Measurements from ENCODE around the gene ARMCX4. TPM values are rescaled to one million over a fixed set of nuclear protein-coding genes. Genes with fewer than 3 reads are reported as not detected.
A peak's percentile ranks its signal among the peaks of the same experiment; 100 is the strongest.

ARMCX4 gene
- 10 to 100 TPM in 1 of 4 donors, 1 to 10 TPM in 3; 1.4 to 16.2 (median 3.4) TPM for polyA plus RNA-seq
- long read RNA-seq, donor 1, transcript ARMCX4-209 (2 exons, 346 nt) = major isoform, 6 of 6 reads
- long read RNA-seq, donor 1, partial matches to known transcripts = 0 of 6 reads
- long read RNA-seq, donor 1, other reads (novel, unspliced or antisense) = 0 of 6 reads
- long read RNA-seq, donor 2 = 0 reads
- long read RNA-seq, donor 3 = 0 reads
- long read RNA-seq, donor 4, partial matches to known transcripts = 0 of 1 reads
- long read RNA-seq, donor 4, other reads (novel, unspliced or antisense) = 0 of 1 reads
- long read RNA-seq, donor 5 = 0 reads
- long read RNA-seq, donor 6, partial matches to known transcripts = 0 of 2 reads
- long read RNA-seq, donor 6, other reads (novel, unspliced or antisense) = 0 of 2 reads
- long read RNA-seq, donor 7, transcript ARMCX4-209 (2 exons, 346 nt) = major isoform, 7 of 7 reads
- long read RNA-seq, donor 7, partial matches to known transcripts = 0 of 7 reads
- long read RNA-seq, donor 7, other reads (novel, unspliced or antisense) = 0 of 7 reads
- long read RNA-seq, donor 8, partial matches to known transcripts = 0 of 2 reads
- long read RNA-seq, donor 8, other reads (novel, unspliced or antisense) = 0 of 2 reads
- long read RNA-seq, donor 9 = 0 reads
- long read RNA-seq, donor 10, partial matches to known transcripts = 0 of 4 reads
- long read RNA-seq, donor 10, other reads (novel, unspliced or antisense) = 0 of 4 reads

GRCh38 chrX:101485212-101485949 lies at the start of gene ARMCX4:
ARMCX4 (plus strand) TSS chrX:101485456; CDS start chrX:101488590, 3,134 bp downstream.
- Histone ChIP-seq H3K4me1 (ENCODE audit: control insufficient read depth in 3 of 3, insufficient read depth in 2 of 3, low read depth in 1 of 3, low read length in 2 of 3) (no peaks in the 10 kb centered on the region), H3K27ac (ENCODE audit: low read depth in 1 of 3, low read length in 2 of 3) (peak within 1 kb of the TSS in 1 of 3 donors; percentile 11), H3K9me3 (ENCODE audit: control insufficient read depth in 2 of 2, insufficient read depth in 1 of 2, low read depth in 1 of 2, low read length in 1 of 2) (no peaks in the 10 kb centered on the region), H3K36me3 (ENCODE audit: control insufficient read depth in 3 of 3, insufficient read depth in 2 of 3, low read depth in 1 of 3, low read length in 3 of 3) (peaks cover 0 to 5% (median 0%) of the 10 kb centered on the region in 3 donors), H3K27me3 (ENCODE audit: control insufficient read depth in 3 of 3, insufficient read depth in 3 of 3, low read length in 3 of 3) (no peaks in the 10 kb centered on the region), H3K4me3 (ENCODE audit: low read depth in 1 of 3, low read length in 3 of 3) (peak within 1 kb of the TSS in 2 of 3 donors; percentile 24 to 49)
- 6 to 39% (median 25%) methylated on average over 39 to 50 of the region's 50 CpGs for WGBS, 3 donors
- DNase-seq (peak; percentile 6 to 41), FAIRE-seq (no peak)

GRCh38 chrX:101442085-101442484 lies 43.2 kb upstream of the ARMCX4 start:
- Histone ChIP-seq H3K9me3 (ENCODE audit: control insufficient read depth in 2 of 2, insufficient read depth in 1 of 2, low read depth in 1 of 2, low read length in 1 of 2) (no peaks in the 10 kb centered on the region), H3K27me3 (ENCODE audit: control insufficient read depth in 3 of 3, insufficient read depth in 3 of 3, low read length in 3 of 3) (no peaks in the 10 kb centered on the region), H3K36me3 (ENCODE audit: control insufficient read depth in 3 of 3, insufficient read depth in 2 of 3, low read depth in 1 of 3, low read length in 3 of 3) (peaks cover 0 to 10% (median 0%) of the 10 kb centered on the region in 3 donors), H3K27ac (ENCODE audit: low read depth in 1 of 3, low read length in 2 of 3) (peak overlapping the region in 1 of 3 donors; percentile 78), H3K4me3 (ENCODE audit: low read depth in 1 of 3, low read length in 3 of 3) (no peak overlapping the region), H3K4me1 (ENCODE audit: control insufficient read depth in 3 of 3, insufficient read depth in 2 of 3, low read depth in 1 of 3, low read length in 2 of 3) (no peaks in the 10 kb centered on the region)
- no peak for FAIRE-seq
- WGBS, 3 donors = 76 to 86% (median 82%) methylated on average over 2 of the region's 2 CpGs
- peak in 1 of 2 donors; percentile 46 for DNase-seq

GRCh38 chrX:101449279-101449678 lies 36.0 kb upstream of the ARMCX4 start:
- WGBS, 3 donors = 85 to 100% (median 92%) methylated on average over 1 of the region's 1 CpG
- Histone ChIP-seq H3K4me3 (ENCODE audit: low read depth in 1 of 3, low read length in 3 of 3) (no peak overlapping the region), H3K4me1 (ENCODE audit: control insufficient read depth in 3 of 3, insufficient read depth in 2 of 3, low read depth in 1 of 3, low read length in 2 of 3) (peaks cover 0 to 14% (median 0%) of the 10 kb centered on the region in 3 donors), H3K9me3 (ENCODE audit: control insufficient read depth in 2 of 2, insufficient read depth in 1 of 2, low read depth in 1 of 2, low read length in 1 of 2) (no peaks in the 10 kb centered on the region), H3K36me3 (ENCODE audit: control insufficient read depth in 3 of 3, insufficient read depth in 2 of 3, low read depth in 1 of 3, low read length in 3 of 3) (peaks cover 0 to 7% (median 0%) of the 10 kb centered on the region in 3 donors), H3K27me3 (ENCODE audit: control insufficient read depth in 3 of 3, insufficient read depth in 3 of 3, low read length in 3 of 3) (no peaks in the 10 kb centered on the region), H3K27ac (ENCODE audit: low read depth in 1 of 3, low read length in 2 of 3) (no peak overlapping the region)
- no peak for DNase-seq
- FAIRE-seq = no peak

- peaks cover 0 to 14% (median 0%) of the 10 kb centered on the region in 3 donors for H3K4me1 ChIP-seq (ENCODE audit: control insufficient read depth in 3 of 3, insufficient read depth in 2 of 3, low read depth in 1 of 3, low read length in 2 of 3)
- no peaks in the 10 kb centered on the region for H3K9me3 ChIP-seq (ENCODE audit: control insufficient read depth in 2 of 2, insufficient read depth in 1 of 2, low read depth in 1 of 2, low read length in 1 of 2)
- DNase-seq (no peak), FAIRE-seq (no peak)
- peak overlapping the region in 1 of 3 donors; percentile 69 for H3K27ac ChIP-seq (ENCODE audit: low read depth in 1 of 3, low read length in 2 of 3)
- 59 to 94% (median 90%) methylated on average over 1 to 2 of the region's 2 CpGs for WGBS, 3 donors
- no peaks in the 10 kb centered on the region for H3K27me3 ChIP-seq (ENCODE audit: control insufficient read depth in 3 of 3, insufficient read depth in 3 of 3, low read length in 3 of 3)
- peaks cover 0 to 7% (median 0%) of the 10 kb centered on the region in 3 donors for H3K36me3 ChIP-seq (ENCODE audit: control insufficient read depth in 3 of 3, insufficient read depth in 2 of 3, low read depth in 1 of 3, low read length in 3 of 3)
- H3K4me3 ChIP-seq (ENCODE audit: low read depth in 1 of 3, low read length in 3 of 3) = no peak overlapping the region
Measured at GRCh38 chrX:101450085-101450484, 35.2 kb upstream of the ARMCX4 start.

GRCh38 chrX:101450961-101451360 lies 34.3 kb upstream of the ARMCX4 start:
- FAIRE-seq = no peak
- 39 to 88% (median 60%) methylated on average over 1 to 2 of the region's 2 CpGs for WGBS, 3 donors

GRCh38 chrX:101452056-101452455 lies 33.2 kb upstream of the ARMCX4 start:
- FAIRE-seq = no peak
- peak overlapping the region in 1 of 3 donors; percentile 69 for H3K27ac ChIP-seq (ENCODE audit: low read depth in 1 of 3, low read length in 2 of 3)

More at GRCh38 chrX:101450961-101451360, 34.3 kb upstream of the ARMCX4 start:
- Histone ChIP-seq H3K9me3 (ENCODE audit: control insufficient read depth in 2 of 2, insufficient read depth in 1 of 2, low read depth in 1 of 2, low read length in 1 of 2) (no peaks in the 10 kb centered on the region), H3K4me1 (ENCODE audit: control insufficient read depth in 3 of 3, insufficient read depth in 2 of 3, low read depth in 1 of 3, low read length in 2 of 3) (peaks cover 0 to 14% (median 0%) of the 10 kb centered on the region in 3 donors), H3K36me3 (ENCODE audit: control insufficient read depth in 3 of 3, insufficient read depth in 2 of 3, low read depth in 1 of 3, low read length in 3 of 3) (peaks cover 0 to 7% (median 0%) of the 10 kb centered on the region in 3 donors), H3K27ac (ENCODE audit: low read depth in 1 of 3, low read length in 2 of 3) (peak overlapping the region in 1 of 3 donors; percentile 69), H3K27me3 (ENCODE audit: control insufficient read depth in 3 of 3, insufficient read depth in 3 of 3, low read length in 3 of 3) (no peaks in the 10 kb centered on the region), H3K4me3 (ENCODE audit: low read depth in 1 of 3, low read length in 3 of 3) (no peak overlapping the region)
- peak in 1 of 2 donors; percentile 68 for DNase-seq

GRCh38 chrX:101460669-101461068 lies 24.6 kb upstream of the ARMCX4 start:
- H3K9me3 ChIP-seq (ENCODE audit: control insufficient read depth in 2 of 2, insufficient read depth in 1 of 2, low read depth in 1 of 2, low read length in 1 of 2) = no peaks in the 10 kb centered on the region
- H3K27me3 ChIP-seq (ENCODE audit: control insufficient read depth in 3 of 3, insufficient read depth in 3 of 3, low read length in 3 of 3) = no peaks in the 10 kb centered on the region
- 56 to 100% (median 74%) methylated on average over 1 of the region's 1 CpG for WGBS, 3 donors
- no peaks in the 10 kb centered on the region for H3K36me3 ChIP-seq (ENCODE audit: control insufficient read depth in 3 of 3, insufficient read depth in 2 of 3, low read depth in 1 of 3, low read length in 3 of 3)
- H3K27ac ChIP-seq (ENCODE audit: low read depth in 1 of 3, low read length in 2 of 3) = no peak overlapping the region
- no peaks in the 10 kb centered on the region for H3K4me1 ChIP-seq (ENCODE audit: control insufficient read depth in 3 of 3, insufficient read depth in 2 of 3, low read depth in 1 of 3, low read length in 2 of 3)
- no peak for FAIRE-seq
- H3K4me3 ChIP-seq (ENCODE audit: low read depth in 1 of 3, low read length in 3 of 3) = no peak overlapping the region
- no peak for DNase-seq

More at GRCh38 chrX:101452056-101452455, 33.2 kb upstream of the ARMCX4 start:
- Histone ChIP-seq H3K9me3 (ENCODE audit: control insufficient read depth in 2 of 2, insufficient read depth in 1 of 2, low read depth in 1 of 2, low read length in 1 of 2) (no peaks in the 10 kb centered on the region), H3K4me1 (ENCODE audit: control insufficient read depth in 3 of 3, insufficient read depth in 2 of 3, low read depth in 1 of 3, low read length in 2 of 3) (peaks cover 0 to 14% (median 0%) of the 10 kb centered on the region in 3 donors), H3K4me3 (ENCODE audit: low read depth in 1 of 3, low read length in 3 of 3) (no peak overlapping the region), H3K36me3 (ENCODE audit: control insufficient read depth in 3 of 3, insufficient read depth in 2 of 3, low read depth in 1 of 3, low read length in 3 of 3) (peaks cover 0 to 7% (median 0%) of the 10 kb centered on the region in 3 donors), H3K27me3 (ENCODE audit: control insufficient read depth in 3 of 3, insufficient read depth in 3 of 3, low read length in 3 of 3) (no peaks in the 10 kb centered on the region)
- WGBS, 3 donors = 33 to 57% (median 52%) methylated on average over 3 of the region's 3 CpGs
- peak in 1 of 2 donors; percentile 2 for DNase-seq

GRCh38 chrX:101462892-101463291 lies 22.4 kb upstream of the ARMCX4 start:
- H3K27ac ChIP-seq (ENCODE audit: low read depth in 1 of 3, low read length in 2 of 3) = no peak overlapping the region
- no peaks in the 10 kb centered on the region for H3K36me3 ChIP-seq (ENCODE audit: control insufficient read depth in 3 of 3, insufficient read depth in 2 of 3, low read depth in 1 of 3, low read length in 3 of 3)
- WGBS, 3 donors = 58 to 75% (median 60%) methylated on average over 3 of the region's 3 CpGs
- H3K4me3 ChIP-seq (ENCODE audit: low read depth in 1 of 3, low read length in 3 of 3) = no peak overlapping the region
- no peaks in the 10 kb centered on the region for H3K4me1 ChIP-seq (ENCODE audit: control insufficient read depth in 3 of 3, insufficient read depth in 2 of 3, low read depth in 1 of 3, low read length in 2 of 3)
- FAIRE-seq (no peak), DNase-seq (peak in 1 of 2 donors; percentile 8)
- H3K27me3 ChIP-seq (ENCODE audit: control insufficient read depth in 3 of 3, insufficient read depth in 3 of 3, low read length in 3 of 3) = no peaks in the 10 kb centered on the region
- H3K9me3 ChIP-seq (ENCODE audit: control insufficient read depth in 2 of 2, insufficient read depth in 1 of 2, low read depth in 1 of 2, low read length in 1 of 2) = no peaks in the 10 kb centered on the region
